Upper lobe of right lung (tissue), 1 donor: ENCODE data around the gene TLE1. TPM values are rescaled to one million over a fixed set of nuclear protein-coding genes. Genes with fewer than 3 reads are reported as not detected.
"Not testable (repeated sequence)": the region's sequence is repeated elsewhere in the genome, so short reads cannot be mapped to it uniquely, and the experiment has no call there.

Experiments
- ATAC-seq: fragments of 200-7000 bp; cut with Tn5 transposase; one replicate; pipeline ENCODE4 v1.9.1; 2020; ENCODE audit warnings: mild to moderate bottlenecking, moderate library complexity
- DNase-seq: peaks from one replicate; pipeline ENCODE4 v3.0.0-alpha.2; 2020
- H3K27ac ChIP-seq: fragments of 200-600 bp; one replicate; pipeline ENCODE4 v1.8.0; 2022
- H3K27me3 ChIP-seq: fragments of 200-600 bp; one replicate; pipeline ENCODE4 v1.8.0; 2022; ENCODE audit warnings: mild to moderate bottlenecking
- H3K36me3 ChIP-seq: fragments of 200-600 bp; one replicate; pipeline ENCODE4 v1.8.0; 2022
- H3K4me1 ChIP-seq: fragments of 200-600 bp; one replicate; pipeline ENCODE4 v1.8.0; 2022
- H3K4me3 ChIP-seq: fragments of 200-600 bp; one replicate; pipeline ENCODE4 v1.8.0; 2022; ENCODE audit warnings: mild to moderate bottlenecking
- H3K9me3 ChIP-seq: fragments of 200-600 bp; one replicate; pipeline ENCODE4 v1.8.0; 2022
- CTCF ChIP-seq: fragments of 200-600 bp; IDR thresholded peaks from one replicate; pipeline ENCODE4 v1.8.0; 2022; ENCODE audit warnings: antibody characterized with exemption
- intact Hi-C: fragments of 100-400 bp; cut with DNase I; formaldehyde crosslinking; loops from one replicate; pipeline ENCODE4 v1.11.0; 2022
- total RNA-seq: library from RNA; stranded (reverse); fragmentation: NEBNext Ultra II Directional; extraction: Animal tissue kit (Norgen Biotek cat#: 25700); gene quantifications from one replicate; pipeline ENCODE4 v1.2.1, GENCODE V29; 2021
- donor health status: DM: no; HTN: yes; CAD: no; lungs with severe emphysema.

The TLE1 gene
- total RNA-seq, 1 donor from 2014 or later, result 19.2 TPM

GRCh38 chr9:81598811-81599210 is 90.5 kb downstream of the TLE1 start:
- DNase-seq (no peak), ATAC-seq (no peak)
- no peak overlapping the region for H3K27ac ChIP-seq
- no peaks in the 10 kb centered on the region for H3K4me1 ChIP-seq
- H3K36me3 ChIP-seq, result no peaks in the 10 kb centered on the region
- TF ChIP-seq CTCF, result no peak
- H3K9me3 ChIP-seq, result no peaks in the 10 kb centered on the region
- H3K27me3 ChIP-seq, result no peaks in the 10 kb centered on the region
- intact Hi-C loops, result no loop called here
- no peak overlapping the region for H3K4me3 ChIP-seq

GRCh38 chr9:81598123-81598497 is 91.2 kb downstream of the TLE1 start:
- no peak overlapping the region for H3K27ac ChIP-seq
- no peak for TF ChIP-seq CTCF
- H3K36me3 ChIP-seq, result no peaks in the 10 kb centered on the region
- DNase-seq (no peak), ATAC-seq (no peak)
- no peak overlapping the region for H3K4me3 ChIP-seq
- no peaks in the 10 kb centered on the region for H3K27me3 ChIP-seq
- intact Hi-C loops, result no loop called here
- no peaks in the 10 kb centered on the region for H3K4me1 ChIP-seq
- no peaks in the 10 kb centered on the region for H3K9me3 ChIP-seq

GRCh38 chr9:81597419-81598122 is 91.8 kb downstream of the TLE1 start:
- TF ChIP-seq CTCF, result no peak
- Histone ChIP-seq H3K36me3 (peaks cover 2% of the 10 kb centered on the region), H3K27ac (no peak overlapping the region), H3K9me3 (no peaks in the 10 kb centered on the region), H3K4me1 (peaks cover 2% of the 10 kb centered on the region), H3K27me3 (no peaks in the 10 kb centered on the region), H3K4me3 (no peak overlapping the region)
- ATAC-seq, result no peak
- intact Hi-C loops, result no loop called here
- no peak for DNase-seq

GRCh38 chr9:81596679-81597418 is 92.5 kb downstream of the TLE1 start:
- DNase-seq (no peak), ATAC-seq (no peak)
- Histone ChIP-seq H3K27me3 (no peaks in the 10 kb centered on the region), H3K36me3 (peaks cover 6% of the 10 kb centered on the region), H3K4me1 (peaks cover 5% of the 10 kb centered on the region), H3K27ac (no peak overlapping the region), H3K4me3 (no peak overlapping the region), H3K9me3 (no peaks in the 10 kb centered on the region)
- TF ChIP-seq CTCF, result no peak
- intact Hi-C loops, result no loop called here

- DNase-seq, result no peak
- Histone ChIP-seq H3K36me3 (peaks cover 6% of the 10 kb centered on the region), H3K4me3 (no peak overlapping the region), H3K27me3 (no peaks in the 10 kb centered on the region), H3K4me1 (peaks cover 5% of the 10 kb centered on the region), H3K9me3 (no peaks in the 10 kb centered on the region), H3K27ac (no peak overlapping the region)
- ATAC-seq, result no peak
- TF ChIP-seq CTCF, result no peak
- intact Hi-C loops, result no loop called here
Observed at GRCh38 chr9:81595887-81596543, 93.3 kb downstream of the TLE1 start.

GRCh38 chr9:81595293-81595692 is 94.1 kb downstream of the TLE1 start:
- DNase-seq, ATAC-seq, H3K27ac ChIP-seq, H3K4me1 ChIP-seq, H3K9me3 ChIP-seq, H3K36me3 ChIP-seq, H3K4me3 ChIP-seq, intact Hi-C loops, H3K27me3 ChIP-seq: not testable (repeated sequence)
